Spleen (tissue), 7 donors: ENCODE data around the gene CCNT2.

Source experiments
- POLR2A ChIP-seq, 3 donors: fragments of 450-650 bp; IDR thresholded peaks; one replicate each; pipeline ENCODE4 v1.5.1; 2017; ENCODE audit warnings: antibody characterized with exemption in 3 of 3, mild to moderate bottlenecking in 1 of 3
- POLR2AphosphoS5 ChIP-seq, 3 donors: sonication (generic); formaldehyde crosslinking; IDR thresholded peaks; one replicate each; pipeline ENCODE4 v1.5.1; 2017; ENCODE audit warnings: antibody characterized with exemption in 3 of 3
- TF ChIP-seq, protein P1 (sequence below), 11 experiments: fragments of 200-600 bp in 7 of 11; fragments of 450-650 bp in 4 of 11; sonication (generic) in 4 of 11; IDR thresholded peaks in 8 of 11; conservative IDR thresholded peaks in 3 of 11; 1 replicate in 7 of 11; 2 replicates in 4 of 11; pipeline versions ENCODE4 v1.4.0 to v1.8.0; 2016 to 2021; ENCODE audit warnings: antibody characterized with exemption in 11 of 11, inconsistent platforms in 4 of 11, mild to moderate bottlenecking in 1 of 11
- donor health status: DM: no; HTN: no; CAD: no; lungs with moderate emphysema.
- donor health status: DM: no; HTN: no; CAD: no.
- donor health status: DM: no; HTN: no; CAD: no.

DNA sequence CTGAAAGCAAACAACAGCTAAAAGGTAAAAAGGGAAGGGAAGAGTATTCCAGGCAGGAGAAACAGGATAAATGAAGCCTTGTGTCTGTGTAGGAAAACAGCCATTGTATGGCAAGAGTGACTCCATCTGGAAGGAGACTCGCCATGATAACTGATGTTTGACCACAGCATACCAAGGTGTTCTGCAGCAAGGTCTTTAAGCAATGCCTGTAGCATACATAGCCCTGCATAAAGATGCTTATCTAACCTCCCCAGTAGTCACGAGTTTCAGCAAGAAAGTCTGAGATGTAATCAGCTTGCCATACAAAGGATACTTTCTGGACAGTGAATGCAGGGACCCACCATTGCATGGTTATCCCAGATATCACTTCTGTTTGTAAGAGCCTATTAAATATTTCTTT lies 11.9 kb upstream of the CCNT2 start:
- TF ChIP-seq, protein P1, sequence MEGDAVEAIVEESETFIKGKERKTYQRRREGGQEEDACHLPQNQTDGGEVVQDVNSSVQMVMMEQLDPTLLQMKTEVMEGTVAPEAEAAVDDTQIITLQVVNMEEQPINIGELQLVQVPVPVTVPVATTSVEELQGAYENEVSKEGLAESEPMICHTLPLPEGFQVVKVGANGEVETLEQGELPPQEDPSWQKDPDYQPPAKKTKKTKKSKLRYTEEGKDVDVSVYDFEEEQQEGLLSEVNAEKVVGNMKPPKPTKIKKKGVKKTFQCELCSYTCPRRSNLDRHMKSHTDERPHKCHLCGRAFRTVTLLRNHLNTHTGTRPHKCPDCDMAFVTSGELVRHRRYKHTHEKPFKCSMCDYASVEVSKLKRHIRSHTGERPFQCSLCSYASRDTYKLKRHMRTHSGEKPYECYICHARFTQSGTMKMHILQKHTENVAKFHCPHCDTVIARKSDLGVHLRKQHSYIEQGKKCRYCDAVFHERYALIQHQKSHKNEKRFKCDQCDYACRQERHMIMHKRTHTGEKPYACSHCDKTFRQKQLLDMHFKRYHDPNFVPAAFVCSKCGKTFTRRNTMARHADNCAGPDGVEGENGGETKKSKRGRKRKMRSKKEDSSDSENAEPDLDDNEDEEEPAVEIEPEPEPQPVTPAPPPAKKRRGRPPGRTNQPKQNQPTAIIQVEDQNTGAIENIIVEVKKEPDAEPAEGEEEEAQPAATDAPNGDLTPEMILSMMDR (IDR thresholded peaks at IDR 0.05 in 8 of 11, conservative IDR thresholded peaks at IDR 0.05 in 3 of 11): no peak
- no peak for TF ChIP-seq POLR2A (IDR thresholded peaks at IDR 0.05)
- no peak for TF ChIP-seq POLR2AphosphoS5 (IDR thresholded peaks at IDR 0.05)
